ENCODE results near the gene ARHGEF4. TPM values are rescaled to one million over a fixed set of nuclear protein-coding genes. Genes with fewer than 3 reads are reported as not detected.
"Not testable (repeated sequence)": the region's sequence is repeated elsewhere in the genome, so short reads cannot be mapped to it uniquely, and the experiment has no call there.

Gene ARHGEF4
- total RNA-seq, 1 donor from 2014 or later: 0.07 TPM

DNA sequence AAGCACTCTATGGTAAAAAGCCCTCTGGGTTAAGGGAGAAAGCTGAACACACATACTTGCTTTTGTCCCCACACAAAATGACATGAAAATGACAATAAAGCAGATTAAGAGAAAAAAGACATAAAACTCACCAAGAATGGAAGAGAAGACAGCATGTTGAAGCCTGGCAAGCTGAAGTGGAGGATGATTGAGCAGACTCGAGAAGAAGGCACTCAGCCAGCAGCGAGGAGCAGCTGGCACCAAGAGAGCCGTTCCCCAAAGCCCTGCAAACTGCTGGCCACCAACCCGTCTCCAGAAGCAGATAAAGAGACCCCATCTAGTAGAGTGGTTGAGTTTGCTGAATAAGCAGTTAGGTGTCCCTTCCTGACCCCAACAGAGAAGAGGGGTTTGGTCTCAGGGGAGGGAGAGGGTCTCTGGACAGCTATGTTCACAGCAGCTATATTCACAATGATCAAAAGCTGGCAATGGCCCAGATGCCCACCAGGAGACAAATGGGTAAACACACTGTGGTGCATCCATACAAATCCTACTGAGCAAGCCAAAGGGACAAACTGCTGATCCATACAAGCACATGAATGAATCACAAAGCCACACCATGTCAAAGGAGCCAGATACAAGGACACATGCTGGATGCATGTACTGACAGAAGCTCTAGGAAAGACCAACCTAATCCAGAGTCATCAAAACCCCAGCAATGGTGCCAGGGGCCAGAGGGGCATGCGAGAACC, 219.7 kb downstream of the ARHGEF4 start:
- no peak for DNase-seq
- Mint-ChIP-seq H3K27ac (no peak overlapping the region), H3K36me3 (ENCODE audit: low read depth) (peaks cover 61% of the 10 kb centered on the region), H3K4me3 (no peak overlapping the region), H3K27me3 (no peaks in the 10 kb centered on the region), H3K9me3 (no peaks in the 10 kb centered on the region), H3K4me1 (peaks cover 5% of the 10 kb centered on the region)
- intact Hi-C loops (cut with micrococcal nuclease): no loop called here

GRCh38 chr2:131056932-131057287, 220.2 kb downstream of the ARHGEF4 start:
- Mint-ChIP-seq H3K9me3 (no peaks in the 10 kb centered on the region), H3K4me1 (peaks cover 6% of the 10 kb centered on the region), H3K4me3 (no peak overlapping the region), H3K36me3 (ENCODE audit: low read depth) (peaks cover 59% of the 10 kb centered on the region), H3K27me3 (no peaks in the 10 kb centered on the region), H3K27ac (no peak overlapping the region)
- intact Hi-C loops (cut with micrococcal nuclease): no loop called here
- DNase-seq: no peak

DNA sequence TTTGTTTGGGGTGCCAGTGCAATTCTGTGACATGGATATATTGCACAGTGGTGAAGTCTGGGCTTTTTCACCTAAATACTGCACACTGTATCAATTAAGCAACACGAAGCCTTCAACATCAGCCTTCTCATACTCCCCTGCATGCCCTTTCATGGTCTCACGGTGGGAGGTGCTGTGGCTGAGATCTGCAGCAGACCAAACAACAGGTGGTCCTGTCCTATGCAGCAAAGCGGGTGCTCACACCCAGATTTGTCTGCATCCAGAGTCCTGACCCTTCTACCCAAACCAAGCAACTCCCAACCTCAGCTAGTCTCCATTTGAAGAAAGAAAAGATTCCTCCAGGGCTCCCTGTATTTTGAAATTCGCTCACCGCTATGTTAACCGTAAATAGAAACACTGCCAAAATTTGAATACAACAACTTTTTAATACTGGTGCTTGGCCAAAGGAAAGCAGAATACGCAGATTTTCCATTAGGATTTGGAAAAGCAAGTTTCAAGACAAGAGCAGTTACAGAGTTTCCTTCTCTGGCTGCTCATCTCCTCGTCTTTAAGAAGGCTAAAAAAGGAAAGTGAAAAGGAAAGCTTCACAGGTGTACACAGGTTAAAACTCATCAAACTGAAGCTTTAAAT, 221.6 kb downstream of the ARHGEF4 start:
- Mint-ChIP-seq H3K27me3 (no peaks in the 10 kb centered on the region), H3K36me3 (ENCODE audit: low read depth) (peaks cover 50% of the 10 kb centered on the region), H3K4me1 (peaks cover 10% of the 10 kb centered on the region), H3K27ac (no peak overlapping the region), H3K9me3 (no peaks in the 10 kb centered on the region), H3K4me3 (no peak overlapping the region)
- DNase-seq: no peak
- intact Hi-C loops (cut with micrococcal nuclease): no loop called here

DNA sequence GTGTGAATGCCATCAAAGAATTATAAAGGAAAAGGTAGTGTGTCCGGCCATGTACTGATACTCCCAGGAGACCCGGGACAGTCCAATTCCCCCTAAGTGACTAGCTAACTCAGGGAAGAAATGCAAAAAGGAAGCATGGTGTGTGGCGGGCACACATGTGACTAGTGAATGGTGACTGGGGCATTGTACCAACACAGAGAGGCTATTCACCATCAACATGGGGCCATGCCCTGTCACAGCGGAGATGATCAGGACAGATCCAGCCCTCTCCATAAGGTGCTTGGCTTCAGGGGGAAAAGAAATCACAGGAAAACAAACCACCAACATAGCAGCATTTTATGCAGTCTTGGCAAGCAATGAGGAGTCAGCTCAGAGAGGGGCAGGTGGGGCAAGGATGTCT, 222.2 kb downstream of the ARHGEF4 start:
- intact Hi-C loops (cut with micrococcal nuclease): no loop called here
- H3K36me3 Mint-ChIP-seq (ENCODE audit: low read depth): peaks cover 52% of the 10 kb centered on the region
- H3K4me1 Mint-ChIP-seq: peaks cover 11% of the 10 kb centered on the region
- no peak for DNase-seq
- H3K27me3 Mint-ChIP-seq: no peaks in the 10 kb centered on the region
- H3K9me3 Mint-ChIP-seq: no peaks in the 10 kb centered on the region
- no peak overlapping the region for H3K27ac Mint-ChIP-seq
- no peak overlapping the region for H3K4me3 Mint-ChIP-seq

DNA sequence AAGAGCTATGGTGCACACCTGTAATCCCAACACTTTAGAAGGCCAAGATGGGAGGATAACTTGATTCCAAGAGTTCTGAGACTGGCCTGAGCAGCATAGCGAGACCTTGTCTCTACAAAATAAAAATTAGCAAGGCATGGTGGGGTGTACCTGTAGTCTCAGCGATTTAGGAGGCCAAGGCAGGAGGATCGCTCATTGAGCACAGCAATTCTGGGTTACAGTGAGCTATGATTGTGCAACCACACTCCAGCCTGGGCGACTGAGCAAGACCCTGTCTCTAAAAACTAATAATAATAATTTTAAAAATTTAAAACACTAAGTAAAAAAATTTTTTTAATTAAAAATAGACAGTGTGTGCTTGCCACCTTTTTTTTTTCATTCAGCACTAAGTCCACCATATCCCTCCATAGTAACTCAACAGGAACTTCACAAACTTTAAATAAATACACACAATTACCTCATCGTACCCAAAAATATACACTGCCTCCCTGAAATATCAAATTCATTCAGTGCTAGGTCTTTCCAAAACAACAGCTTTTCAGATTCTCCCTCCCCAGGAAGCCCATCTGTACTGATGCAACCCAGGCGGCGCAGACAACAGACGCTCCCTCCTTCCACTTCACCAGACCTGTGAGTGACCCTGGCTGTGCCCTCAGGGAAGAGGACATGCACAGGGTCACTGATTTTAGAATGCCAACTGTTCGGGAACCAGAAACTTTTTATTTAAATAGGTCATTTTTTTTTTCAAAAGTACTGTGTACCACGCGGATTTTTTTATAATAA, 227.0 kb downstream of the ARHGEF4 start:
- Mint-ChIP-seq H3K27ac (no peak overlapping the region), H3K4me1 (peaks cover 18% of the 10 kb centered on the region), H3K36me3 (ENCODE audit: low read depth) (peaks cover 49% of the 10 kb centered on the region), H3K27me3 (no peaks in the 10 kb centered on the region), H3K4me3 (no peak overlapping the region), H3K9me3 (no peaks in the 10 kb centered on the region)
- intact Hi-C loops (cut with micrococcal nuclease): no loop called here
- no peak for DNase-seq

- Mint-ChIP-seq H3K27ac (peak overlapping the region; percentile 17), H3K9me3 (no peaks in the 10 kb centered on the region), H3K36me3 (ENCODE audit: low read depth) (peaks cover 47% of the 10 kb centered on the region), H3K27me3 (no peaks in the 10 kb centered on the region), H3K4me1 (peaks cover 16% of the 10 kb centered on the region), H3K4me3 (no peak overlapping the region)
- intact Hi-C loops (cut with micrococcal nuclease): no loop called here
- no peak for DNase-seq
These were observed 228.1 kb downstream of the ARHGEF4 start for GRCh38 chr2:131064589-131065512.

GRCh38 chr2:131067465-131068125, 230.9 kb downstream of the ARHGEF4 start:
- intact Hi-C loops (cut with micrococcal nuclease): no loop called here
- no peaks in the 10 kb centered on the region for H3K27me3 Mint-ChIP-seq
- H3K4me3 Mint-ChIP-seq: no peak overlapping the region
- H3K4me1 Mint-ChIP-seq: peaks cover 17% of the 10 kb centered on the region
- no peak overlapping the region for H3K27ac Mint-ChIP-seq
- no peaks in the 10 kb centered on the region for H3K9me3 Mint-ChIP-seq
- no peak for DNase-seq
- H3K36me3 Mint-ChIP-seq (ENCODE audit: low read depth): peaks cover 54% of the 10 kb centered on the region

- Mint-ChIP-seq H3K4me1 (peaks cover 18% of the 10 kb centered on the region), H3K36me3 (ENCODE audit: low read depth) (peaks cover 53% of the 10 kb centered on the region)
- H3K27ac Mint-ChIP-seq; intact Hi-C loops (cut with micrococcal nuclease); H3K4me3 Mint-ChIP-seq; DNase-seq; H3K9me3 Mint-ChIP-seq; H3K27me3 Mint-ChIP-seq: not testable (repeated sequence)
These were observed 231.5 kb downstream of the ARHGEF4 start for GRCh38 chr2:131068172-131068571.

DNA sequence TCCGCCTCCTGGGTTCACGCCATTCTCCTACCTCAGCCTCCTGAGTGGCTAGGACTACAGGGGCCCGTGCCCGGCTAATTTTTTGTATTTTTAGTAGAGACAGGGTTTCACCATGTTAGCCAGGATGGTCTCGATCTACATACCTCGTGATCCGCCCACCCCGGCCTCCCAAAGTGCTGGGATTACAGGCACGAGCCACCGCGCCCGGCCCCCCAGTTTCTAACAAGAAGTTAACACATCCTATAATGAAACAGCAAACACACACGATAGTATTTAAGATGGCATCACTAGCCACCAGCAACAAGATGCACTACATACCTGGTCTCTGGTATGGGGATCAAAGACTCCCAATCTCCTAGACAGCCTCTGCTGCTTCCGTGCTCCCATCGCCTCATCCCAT, 238.9 kb downstream of the ARHGEF4 start:
- intact Hi-C loops (cut with micrococcal nuclease); H3K27ac Mint-ChIP-seq; H3K4me3 Mint-ChIP-seq; H3K9me3 Mint-ChIP-seq; DNase-seq; H3K27me3 Mint-ChIP-seq: not testable (repeated sequence)
- Mint-ChIP-seq H3K4me1 (peaks cover 15% of the 10 kb centered on the region), H3K36me3 (ENCODE audit: low read depth) (peaks cover 70% of the 10 kb centered on the region)

DNA sequence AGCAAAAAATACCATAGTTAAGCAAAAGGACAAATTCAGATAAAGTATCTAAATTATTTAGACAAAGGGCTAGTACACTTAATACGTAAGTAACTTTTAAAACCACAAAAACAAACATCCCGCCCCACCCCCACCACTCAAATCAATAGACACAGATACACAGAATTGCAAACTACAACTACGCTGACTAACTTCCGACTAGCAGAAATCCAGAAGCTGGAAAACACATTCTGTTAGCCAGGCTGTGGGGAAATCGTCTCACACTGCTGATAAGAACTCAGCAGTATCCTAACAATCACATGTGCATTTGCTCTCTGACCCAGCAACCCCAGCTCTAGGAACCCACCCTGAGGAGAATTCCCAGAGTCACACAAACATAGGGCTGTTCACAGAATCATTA, 240.0 kb downstream of the ARHGEF4 start:
- H3K27ac Mint-ChIP-seq: no peak overlapping the region

DNA sequence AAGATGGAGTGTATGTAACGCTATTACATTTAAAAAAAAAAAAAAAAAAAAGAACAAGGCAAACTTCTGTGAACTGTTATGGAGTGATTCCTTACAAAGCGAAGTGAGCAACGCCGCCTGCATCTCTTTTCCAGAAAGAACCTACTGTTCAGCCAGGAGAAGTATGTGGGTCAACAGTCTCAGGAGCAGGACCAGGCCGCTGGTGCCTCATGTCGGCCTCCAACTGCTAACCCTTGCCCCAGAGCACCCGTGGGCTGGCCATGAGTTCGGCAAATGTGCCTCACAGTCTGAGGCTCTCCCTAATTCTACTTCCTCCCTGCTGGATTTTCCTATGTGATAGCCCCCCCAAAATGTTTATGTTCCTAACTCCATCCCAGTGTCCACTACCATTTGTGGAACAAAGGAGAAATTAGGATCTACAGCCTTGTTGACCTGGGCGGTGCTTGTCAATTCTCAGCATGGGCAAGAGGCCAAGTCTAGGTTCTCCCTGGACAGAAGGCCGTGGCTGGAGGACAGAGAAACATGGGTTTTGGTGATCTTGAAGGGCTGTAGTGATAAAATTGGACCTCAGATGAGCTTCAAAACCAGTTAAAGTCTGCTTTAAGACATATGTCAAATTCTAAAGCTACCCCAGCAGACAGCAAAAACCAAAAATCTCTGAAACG, 240.6 kb downstream of the ARHGEF4 start:
- no peak for DNase-seq
- intact Hi-C loops (cut with micrococcal nuclease): no loop called here
- H3K27ac Mint-ChIP-seq: no peak overlapping the region
- H3K27me3 Mint-ChIP-seq: no peaks in the 10 kb centered on the region
- H3K36me3 Mint-ChIP-seq (ENCODE audit: low read depth): peaks cover 69% of the 10 kb centered on the region
- peaks cover 14% of the 10 kb centered on the region for H3K4me1 Mint-ChIP-seq
- no peaks in the 10 kb centered on the region for H3K9me3 Mint-ChIP-seq
- no peak overlapping the region for H3K4me3 Mint-ChIP-seq

More for the DNA sequence above, 240.0 kb downstream of the ARHGEF4 start:
- Mint-ChIP-seq H3K36me3 (ENCODE audit: low read depth) (peaks cover 69% of the 10 kb centered on the region), H3K4me1 (peaks cover 15% of the 10 kb centered on the region), H3K27me3 (no peaks in the 10 kb centered on the region), H3K4me3 (no peak overlapping the region), H3K9me3 (no peaks in the 10 kb centered on the region)
- no peak for DNase-seq
- intact Hi-C loops (cut with micrococcal nuclease): no loop called here

- H3K27ac Mint-ChIP-seq: no peak overlapping the region
- H3K36me3 Mint-ChIP-seq (ENCODE audit: low read depth): peaks cover 70% of the 10 kb centered on the region
These were observed 241.3 kb downstream of the ARHGEF4 start for GRCh38 chr2:131077966-131078365.

GRCh38 chr2:131079931-131080330, 243.2 kb downstream of the ARHGEF4 start:
- intact Hi-C loops (cut with micrococcal nuclease); DNase-seq; H3K27ac Mint-ChIP-seq: not testable (repeated sequence)

More at GRCh38 chr2:131077966-131078365, 241.3 kb downstream of the ARHGEF4 start:
- H3K27me3 Mint-ChIP-seq: no peaks in the 10 kb centered on the region
- H3K4me1 Mint-ChIP-seq: peaks cover 13% of the 10 kb centered on the region
- H3K9me3 Mint-ChIP-seq: no peaks in the 10 kb centered on the region
- no peak overlapping the region for H3K4me3 Mint-ChIP-seq
- intact Hi-C loops (cut with micrococcal nuclease): no loop called here
- DNase-seq: no peak

More at GRCh38 chr2:131079931-131080330, 243.2 kb downstream of the ARHGEF4 start:
- not testable (repeated sequence) for H3K27me3 Mint-ChIP-seq, H3K9me3 Mint-ChIP-seq, H3K4me3 Mint-ChIP-seq
- Mint-ChIP-seq H3K36me3 (ENCODE audit: low read depth) (peaks cover 62% of the 10 kb centered on the region), H3K4me1 (peaks cover 13% of the 10 kb centered on the region)

Measured in activated CD4-positive, alpha-beta T cell treated with anti-CD3 and anti-CD28 coated beads, Interleukin-2, amount 10 ng/mL, durations not matched to agents 24 days and 14 days (primary cell).